Right lobe of liver (tissue), 6 donors: ENCODE measurements around the gene CD200R1. TPM values are rescaled to one million over a fixed set of nuclear protein-coding genes. Genes with fewer than 3 reads are reported as not detected.

Source experiments
- ATAC-seq, 4 donors: fragments of 200-7000 bp; cut with Tn5 transposase; one replicate each; pipeline ENCODE4 v1.9.1; 2020; ENCODE audit warnings: mild to moderate bottlenecking in 4 of 4, moderate library complexity in 4 of 4
- DNase-seq, 3 donors: peaks; one replicate each; pipeline ENCODE4 v3.0.0-alpha.2; 2020
- H3K27ac ChIP-seq, 3 donors: fragments of 200-600 bp; one replicate each; pipeline ENCODE4 v1.8.0; 2022
- H3K27me3 ChIP-seq, 2 donors: fragments of 200-600 bp; one replicate each; pipeline ENCODE4 v1.8.0; 2022
- H3K36me3 ChIP-seq, 4 donors: fragments of 200-600 bp; sonication (generic) in 1 of 4; one replicate each; pipeline versions ENCODE4 v1.5.1 to v1.8.0; 2017 to 2022; ENCODE audit warnings: control low read depth in 1 of 4
- H3K4me1 ChIP-seq, 4 donors: fragments of 200-600 bp; sonication (generic) in 1 of 4; one replicate each; pipeline versions ENCODE4 v1.5.1 to v1.8.0; 2017 to 2022; ENCODE audit warnings: control low read depth in 1 of 4
- H3K4me3 ChIP-seq, 3 donors: fragments of 200-600 bp; one replicate each; pipeline ENCODE4 v1.8.0; 2022
- H3K9me3 ChIP-seq, 4 donors: fragments of 200-600 bp; sonication (generic) in 1 of 4; one replicate each; pipeline versions ENCODE4 v1.5.1 to v1.8.0; 2017 to 2022; ENCODE audit warnings: control low read depth in 1 of 4
- POLR2A ChIP-seq: fragments of 450-650 bp; IDR thresholded peaks from one replicate; pipeline ENCODE4 v1.6.1; 2017; ENCODE audit warnings: antibody characterized with exemption, mild to moderate bottlenecking
- WGBS: methylation state at CpG from one replicate; pipeline ENCODE4 v1.1.6; 2018; ENCODE audit warnings: low coverage, low lambda C conversion rate; ENCODE audit not compliant: insufficient coverage; ENCODE audit errors: missing lambda C conversion rate; 5-methylcytosine and 5-hydroxymethylcytosine counted together
- intact Hi-C, 2 donors: fragments of 100-400 bp; cut with DNase I; formaldehyde crosslinking; loops; one replicate each; pipeline versions ENCODE4 v1.11.2 to v1.14.1; 2022
- total RNA-seq, 6 experiments: library from RNA; depleted of rRNA in 2 of 6; stranded (reverse); fragments of >200 nt in 2 of 6; fragmentation: NEBNext Ultra II Directional in 3 of 6; extraction: Animal tissue kit (Norgen Biotek cat#: 25700) in 3 of 6; gene quantifications; one replicate each; pipeline versions ENCODE4 v1.1.0 to v1.2.4, GENCODE V29; 2016 to 2023
- TF ChIP-seq, protein P1 (sequence below), 4 donors: fragments of 200-600 bp in 3 of 4; fragments of 450-650 bp in 1 of 4; IDR thresholded peaks; one replicate each; pipeline versions ENCODE4 v1.5.1 to v1.8.0; 2016 to 2022; ENCODE audit warnings: antibody characterized with exemption in 4 of 4, mild to moderate bottlenecking in 2 of 4
- donor health status: DM: no; HTN: yes; CAD: no.
- donor health status: DM: no; HTN: no; CAD: no.
- donor health status: DM: no; HTN: no; CAD: no.
- donor health status: DM: no; HTN: yes; CAD: no.
- donor health status: DM: no; HTN: yes; CAD: no.

CD200R1 gene
- total RNA-seq, 6 experiments from 2014 or later, result 0.44 to 1.4 (median 0.86) TPM

GRCh38 chr3:112888381-112889085 is 86.4 kb downstream of the CD200R1 start:
- WGBS, result 48% methylated on average over 2 of the region's 2 CpGs
- no peak for DNase-seq
- intact Hi-C loops, result no loop called here
- no peaks in the 10 kb centered on the region for H3K36me3 ChIP-seq
- no peak for TF ChIP-seq POLR2A
- TF ChIP-seq, protein P1, sequence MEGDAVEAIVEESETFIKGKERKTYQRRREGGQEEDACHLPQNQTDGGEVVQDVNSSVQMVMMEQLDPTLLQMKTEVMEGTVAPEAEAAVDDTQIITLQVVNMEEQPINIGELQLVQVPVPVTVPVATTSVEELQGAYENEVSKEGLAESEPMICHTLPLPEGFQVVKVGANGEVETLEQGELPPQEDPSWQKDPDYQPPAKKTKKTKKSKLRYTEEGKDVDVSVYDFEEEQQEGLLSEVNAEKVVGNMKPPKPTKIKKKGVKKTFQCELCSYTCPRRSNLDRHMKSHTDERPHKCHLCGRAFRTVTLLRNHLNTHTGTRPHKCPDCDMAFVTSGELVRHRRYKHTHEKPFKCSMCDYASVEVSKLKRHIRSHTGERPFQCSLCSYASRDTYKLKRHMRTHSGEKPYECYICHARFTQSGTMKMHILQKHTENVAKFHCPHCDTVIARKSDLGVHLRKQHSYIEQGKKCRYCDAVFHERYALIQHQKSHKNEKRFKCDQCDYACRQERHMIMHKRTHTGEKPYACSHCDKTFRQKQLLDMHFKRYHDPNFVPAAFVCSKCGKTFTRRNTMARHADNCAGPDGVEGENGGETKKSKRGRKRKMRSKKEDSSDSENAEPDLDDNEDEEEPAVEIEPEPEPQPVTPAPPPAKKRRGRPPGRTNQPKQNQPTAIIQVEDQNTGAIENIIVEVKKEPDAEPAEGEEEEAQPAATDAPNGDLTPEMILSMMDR (IDR thresholded peaks at IDR 0.05), result no peak
- no peak overlapping the region for H3K27ac ChIP-seq
- H3K4me3 ChIP-seq, result no peak overlapping the region
- no peaks in the 10 kb centered on the region for H3K27me3 ChIP-seq
- no peaks in the 10 kb centered on the region for H3K9me3 ChIP-seq
- H3K4me1 ChIP-seq, result no peaks in the 10 kb centered on the region
- no peak for ATAC-seq

DNA sequence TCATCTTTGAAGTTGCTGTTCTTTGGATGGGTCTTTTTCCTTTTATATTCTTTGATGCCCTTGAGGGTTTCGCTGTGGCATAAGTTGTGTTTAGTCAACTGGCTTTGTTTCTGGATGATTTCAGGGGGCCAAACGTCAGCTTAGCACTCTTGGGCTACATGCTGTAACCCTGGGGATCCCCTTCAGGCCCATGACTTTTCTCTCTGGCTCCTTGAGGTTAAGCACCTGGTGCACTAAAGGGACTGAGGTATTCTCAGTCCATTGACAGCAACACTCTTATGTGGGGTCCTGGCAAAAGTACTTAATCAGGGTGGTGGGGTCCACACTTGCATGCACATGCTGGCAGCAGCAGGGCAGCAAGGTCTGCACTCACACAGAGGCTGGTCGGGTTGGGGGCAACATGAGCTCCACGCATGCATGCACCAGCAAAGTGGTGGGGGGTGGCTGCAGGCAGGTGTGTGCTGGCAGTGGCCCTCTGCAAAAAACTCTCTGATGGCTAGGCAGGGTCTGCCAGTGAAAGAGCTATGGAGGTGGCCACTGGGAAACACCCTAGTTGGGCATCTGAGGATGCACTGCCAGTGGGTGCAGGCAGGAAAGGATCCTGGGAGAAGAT is 90.1 kb downstream of the CD200R1 start:
- intact Hi-C loops, result no loop called here
- DNase-seq, result peak in 1 of 3 donors; percentile 29
- Histone ChIP-seq H3K9me3 (no peaks in the 10 kb centered on the region), H3K36me3 (no peaks in the 10 kb centered on the region), H3K4me3 (no peak overlapping the region), H3K27me3 (no peaks in the 10 kb centered on the region), H3K4me1 (no peaks in the 10 kb centered on the region), H3K27ac (no peak overlapping the region)
- no peak for ATAC-seq
- 62% methylated on average over 4 of the region's 4 CpGs for WGBS
- TF ChIP-seq, protein P1 (IDR thresholded peaks at IDR 0.05), result no peak
- no peak for TF ChIP-seq POLR2A

DNA sequence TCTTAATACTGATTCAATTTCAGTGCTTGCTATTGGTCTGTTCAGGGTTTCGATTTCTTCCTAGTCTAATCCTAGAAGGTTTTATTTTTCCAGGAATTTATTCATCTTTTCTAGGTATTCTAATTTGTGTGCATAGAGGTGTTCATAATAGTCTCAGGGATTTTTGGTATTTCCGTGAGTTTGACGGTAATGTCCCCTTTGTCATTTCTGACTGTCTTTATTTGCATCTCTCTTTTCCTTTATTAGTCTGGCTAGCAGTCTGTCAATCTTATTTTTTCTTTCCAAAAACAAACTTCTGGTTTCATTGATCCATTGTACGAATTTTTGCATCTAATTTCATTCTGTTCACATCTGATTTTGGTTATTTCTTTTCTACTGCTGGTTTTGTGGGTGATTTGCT is 93.0 kb downstream of the CD200R1 start:
- TF ChIP-seq, protein P1 (IDR thresholded peaks at IDR 0.05), result no peak
- no peak for TF ChIP-seq POLR2A
- Histone ChIP-seq H3K36me3 (no peaks in the 10 kb centered on the region), H3K4me1 (no peaks in the 10 kb centered on the region), H3K27ac (no peak overlapping the region), H3K4me3 (no peak overlapping the region), H3K27me3 (no peaks in the 10 kb centered on the region), H3K9me3 (no peaks in the 10 kb centered on the region)
- DNase-seq, result no peak
- ATAC-seq, result no peak
- 52% methylated on average over 4 of the region's 4 CpGs for WGBS
- intact Hi-C loops, result no loop called here

DNA sequence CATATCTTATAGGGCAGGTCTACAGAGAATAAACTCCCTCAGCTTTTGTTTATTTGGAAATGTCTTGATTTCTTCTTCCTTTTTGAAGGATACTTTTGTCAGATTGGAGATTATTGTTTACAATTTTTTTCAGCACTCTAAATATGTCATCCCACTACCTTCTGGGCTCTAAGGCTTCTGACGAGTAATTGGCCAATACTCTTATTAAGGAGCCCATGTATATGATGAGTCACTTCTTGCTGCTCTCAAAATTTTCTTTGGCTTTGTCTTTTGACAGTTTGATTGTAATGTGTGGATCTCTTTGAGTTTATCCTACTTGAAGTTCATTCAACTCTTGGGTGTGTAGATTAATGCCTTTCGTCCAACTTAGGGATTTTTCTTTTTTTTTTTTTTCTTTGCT is 99.3 kb downstream of the CD200R1 start:
- H3K27me3 ChIP-seq, result no peaks in the 10 kb centered on the region
- TF ChIP-seq, protein P1 (IDR thresholded peaks at IDR 0.05), result no peak
- no peak for TF ChIP-seq POLR2A
- no peak overlapping the region for H3K27ac ChIP-seq
- no peak for ATAC-seq
- H3K9me3 ChIP-seq, result no peaks in the 10 kb centered on the region
- WGBS, result 52% methylated on average over 2 of the region's 2 CpGs
- DNase-seq, result no peak
- no peaks in the 10 kb centered on the region for H3K4me1 ChIP-seq
- H3K36me3 ChIP-seq, result no peaks in the 10 kb centered on the region
- H3K4me3 ChIP-seq, result no peak overlapping the region
- intact Hi-C loops, result no loop called here
